Endometrial microvascular endothelial cells (primary cell): ENCODE measurements around the gene GET4. TPM values are rescaled to one million over a fixed set of nuclear protein-coding genes. Genes with fewer than 3 reads are reported as not detected.

Experiments used
- in situ Hi-C: cut with HindIII; loops from 2 replicates; pipeline ENCODE4 v1.10.0; 2017; ENCODE audit warnings: low sequenced_read_pairs, low pct_unique_long_range_greater_than_20kb; ENCODE audit errors: inconsistent ontology term
- total RNA-seq: library from RNA; depleted of rRNA; stranded (reverse); fragments of >200 nt; gene quantifications from one replicate; pipeline ENCODE4 v1.2.3, GENCODE V29; 2015; ENCODE audit errors: inconsistent ontology term

The GET4 gene
- total RNA-seq, 1 donor from 2014 or later: 45.6 TPM

GRCh38 chr7:894927-895450 is 18.6 kb downstream of the GET4 start:
- in situ Hi-C loops: no loop called here

- in situ Hi-C loops: no loop called here
These were observed 19.2 kb downstream of the GET4 start for GRCh38 chr7:895451-896052.

GRCh38 chr7:896346-897075 is 20.2 kb downstream of the GET4 start:
- in situ Hi-C loops: no loop called here

GRCh38 chr7:897086-897485 is 20.7 kb downstream of the GET4 start:
- in situ Hi-C loops: no loop called here

GRCh38 chr7:897771-898376 is 21.5 kb downstream of the GET4 start:
- in situ Hi-C loops: no loop called here

- in situ Hi-C loops: no loop called here
These were observed 22.1 kb downstream of the GET4 start for GRCh38 chr7:898460-898854.

GRCh38 chr7:898855-899681 is 22.7 kb downstream of the GET4 start:
- in situ Hi-C loops: no loop called here

- in situ Hi-C loops: no loop called here
These were observed 23.5 kb downstream of the GET4 start for GRCh38 chr7:899806-900205.

- in situ Hi-C loops: no loop called here
These were observed 24.1 kb downstream of the GET4 start for GRCh38 chr7:900331-901040.

GRCh38 chr7:901041-901387 is 24.7 kb downstream of the GET4 start:
- in situ Hi-C loops: no loop called here

- in situ Hi-C loops: no loop called here
These were observed 25.2 kb downstream of the GET4 start for GRCh38 chr7:901388-902154.

GRCh38 chr7:902996-903395 is 26.6 kb downstream of the GET4 start:
- in situ Hi-C loops: no loop called here

- in situ Hi-C loops: no loop called here
These were observed 27.8 kb downstream of the GET4 start for GRCh38 chr7:903921-904755.

- in situ Hi-C loops: no loop called here
These were observed 28.5 kb downstream of the GET4 start for GRCh38 chr7:904847-905246.

GRCh38 chr7:906776-907157 is 30.4 kb downstream of the GET4 start:
- in situ Hi-C loops: no loop called here

- in situ Hi-C loops: no loop called here
These were observed 31.0 kb downstream of the GET4 start for GRCh38 chr7:907158-907980.

GRCh38 chr7:908159-908581 is 31.8 kb downstream of the GET4 start:
- in situ Hi-C loops: no loop called here
